A549 (cell line): ENCODE data around the gene SKA3. TPM values are rescaled to one million over a fixed set of nuclear protein-coding genes. Genes with fewer than 3 reads are reported as not detected.

ENCODE experiments used
- ATAC-seq, 2 experiments: fragments of 200-7000 bp in 1 of 2; fragments of >200 bp in 1 of 2; cut with Nextera tagmentation in 1 of 2; cut with Tn5 transposase in 1 of 2; 3 replicates each; pipeline versions ENCODE4 v1.8.0 to v1.9.1; 2018 to 2020; ENCODE audit warnings: mild to moderate bottlenecking in 1 of 2, moderate library complexity in 1 of 2
- CTCF ChIA-PET: fragments of 300-600 bp; sonication (Branson Sonifier 250); formaldehyde crosslinking; extraction: SDS; loops from one replicate; lab custom pipeline; 2021; ENCODE audit warnings: antibody characterized with exemption, inconsistent platforms; lab: Yijun Ruan, JAX
- POLR2A ChIA-PET: fragments of 350-600 bp; formaldehyde crosslinking; extraction: SDS; loops from one replicate; lab custom pipeline; 2021; ENCODE audit warnings: antibody characterized with exemption, inconsistent platforms; lab: Yijun Ruan, JAX
- DNase-seq, 2 experiments: peaks; one replicate each; pipeline versions ENCODE4 v3.0.0 to v3.0.0-alpha.2; 2011 to 2016; ENCODE audit warnings: low read depth in 1 of 2, low spot score in 1 of 2
- FAIRE-seq: peaks from 2 replicates; lab custom pipeline; 2011; peaks lifted over from hg19 to GRCh38; lab: Jason Lieb, UNC
- H3K27ac ChIP-seq, 2 experiments: fragments of >200 bp; sonication (Bioruptor Twin); formaldehyde crosslinking; 3 replicates each; pipeline ENCODE4 v1.5.1; 2016 to 2017
- H3K4me1 ChIP-seq: fragments of >200 bp; sonication (Bioruptor Twin); formaldehyde crosslinking; 3 replicates; pipeline ENCODE4 v1.6.1; 2016
- H3K4me2 ChIP-seq: fragments of >200 bp; sonication (Bioruptor Twin); formaldehyde crosslinking; 3 replicates; pipeline ENCODE4 v1.6.1; 2016
- H3K4me3 ChIP-seq: fragments of >200 bp; sonication (Bioruptor Twin); formaldehyde crosslinking; 3 replicates; pipeline ENCODE4 v1.5.1; 2016
- H3K9me3 ChIP-seq: fragments of >200 bp; sonication (Bioruptor Twin); formaldehyde crosslinking; 3 replicates; pipeline ENCODE4 v1.6.1; 2016
- BCL3 ChIP-seq: fragments of >200 bp; sonication (Bioruptor Twin); formaldehyde crosslinking; IDR thresholded peaks from 3 replicates; pipeline ENCODE4 v1.6.1; 2016
- CEBPB ChIP-seq, 2 experiments: fragments of >200 bp in 1 of 2; sonication (Bioruptor Twin) in 1 of 2; formaldehyde crosslinking in 1 of 2; IDR thresholded peaks; 2 replicates each; pipeline ENCODE4 v1.6.1; 2012 to 2016
- ELK1 ChIP-seq: fragments of 150-350 bp; IDR thresholded peaks from 2 replicates; pipeline ENCODE4 v1.6.1; 2014; ENCODE audit warnings: low read depth, mild to moderate bottlenecking, low read length
- EP300 ChIP-seq, 2 experiments: fragments of >200 bp; sonication (Bioruptor Twin); formaldehyde crosslinking; IDR thresholded peaks; 2 replicates in 1 of 2; 3 replicates in 1 of 2; pipeline ENCODE4 v1.6.1; 2016 to 2017
- FOSL2 ChIP-seq, 2 experiments: fragments of 450-650 bp in 1 of 2; fragments of >200 bp in 1 of 2; sonication (Bioruptor Twin) in 1 of 2; formaldehyde crosslinking; IDR thresholded peaks; 2 replicates each; pipeline versions ENCODE4 v1.5.0 to v1.6.1; 2016 to 2020; ENCODE audit warnings: mild to moderate bottlenecking in 1 of 2, moderate library complexity in 1 of 2
- HOXA7 ChIP-seq: fragments of 250-450 bp; sonication (Bioruptor Pico); IDR thresholded peaks from 2 replicates; pipeline ENCODE4 v1.5.0; 2020; ENCODE audit warnings: mild to moderate bottlenecking, moderate library complexity
- HOXB5 ChIP-seq: fragments of 250-450 bp; sonication (Bioruptor Pico); IDR thresholded peaks from 2 replicates; pipeline ENCODE4 v1.5.0; 2020; ENCODE audit warnings: mild to moderate bottlenecking, moderate library complexity
- JUNB ChIP-seq: fragments of >200 bp; sonication (Bioruptor Twin); formaldehyde crosslinking; IDR thresholded peaks from 2 replicates; pipeline ENCODE4 v1.6.1; 2016
- KDM5A ChIP-seq: fragments of 200-600 bp; sonication (generic); IDR thresholded peaks from 2 replicates; pipeline ENCODE4 v1.6.1; 2016; ENCODE audit warnings: antibody characterized with exemption, mild to moderate bottlenecking
- MAFK ChIP-seq: fragments of 450-650 bp; IDR thresholded peaks from 2 replicates; pipeline ENCODE4 v1.6.1; 2014; ENCODE audit not compliant: partially characterized antibody
- MAZ ChIP-seq: fragments of 150-350 bp; IDR thresholded peaks from 2 replicates; pipeline ENCODE4 v1.6.1; 2014; ENCODE audit warnings: antibody characterized with exemption, low read depth, low read length, borderline replicate concordance
- MYC ChIP-seq: IDR thresholded peaks from 2 replicates; pipeline ENCODE4 v1.6.1; 2012; ENCODE audit warnings: mild to moderate bottlenecking, inconsistent platforms, low read length, improper control_type of control experiment, borderline replicate concordance
- NFE2L2 ChIP-seq: fragments of 150-350 bp; conservative IDR thresholded peaks from 2 replicates; pipeline ENCODE4 v1.6.1; 2014; ENCODE audit warnings: low read length
- NR3C1 ChIP-seq: fragments of >200 bp; sonication (Bioruptor Twin); formaldehyde crosslinking; IDR thresholded peaks from 3 replicates; pipeline ENCODE4 v1.6.1; 2017
- PHF8 ChIP-seq: fragments of 200-600 bp; sonication (generic); IDR thresholded peaks from 2 replicates; pipeline ENCODE4 v1.6.1; 2016; ENCODE audit warnings: low read depth, mild to moderate bottlenecking, antibody characterized with exemption, moderate library complexity, borderline replicate concordance
- POLR2AphosphoS2 ChIP-seq: conservative IDR thresholded peaks from 2 replicates; pipeline ENCODE4 v1.6.1; 2012; ENCODE audit warnings: low read length, improper control_type of control experiment, inconsistent platforms
- RAD21 ChIP-seq, 2 experiments: fragments of >200 bp in 1 of 2; sonication (Bioruptor Twin) in 1 of 2; formaldehyde crosslinking in 1 of 2; IDR thresholded peaks in 1 of 2; conservative IDR thresholded peaks in 1 of 2; 2 replicates in 1 of 2; 3 replicates in 1 of 2; pipeline ENCODE4 v1.6.1; 2012 to 2018; ENCODE audit warnings: inconsistent platforms in 1 of 2
- RNF2 ChIP-seq: fragments of 200-600 bp; sonication (generic); IDR thresholded peaks from 2 replicates; pipeline ENCODE4 v1.6.1; 2016; ENCODE audit warnings: low read depth, mild to moderate bottlenecking, antibody characterized with exemption, moderate library complexity, borderline replicate concordance
- SMC3 ChIP-seq: fragments of >200 bp; sonication (Bioruptor Twin); formaldehyde crosslinking; IDR thresholded peaks from 3 replicates; pipeline ENCODE4 v1.6.1; 2018; ENCODE audit warnings: inconsistent platforms
- ZFP36 ChIP-seq: fragments of 450-650 bp; IDR thresholded peaks from 2 replicates; pipeline ENCODE4 v1.6.1; 2014; ENCODE audit warnings: borderline replicate concordance; ENCODE audit not compliant: partially characterized antibody
- WGBS: methylation state at CpG from one replicate; pipeline ENCODE4 v1.1.6; 2017; ENCODE audit errors: missing lambda C conversion rate; 5-methylcytosine and 5-hydroxymethylcytosine counted together
- polyA plus RNA-seq, 4 experiments: library from polyadenylated mRNA; depleted of rRNA in 3 of 4; stranded (reverse); fragments of >200 nt; fragmentation: RNase III in 1 of 4; extraction: RNeasy Plus Mini Kit Qiagen cat#74134 plus additional on column Dnase treatment in 1 of 4; gene quantifications; 2 replicates in 3 of 4; 3 replicates in 1 of 4; pipeline ENCODE4 v1.2.3, GENCODE V29; 2011 to 2017
- TF ChIP-seq, protein P1 (sequence below): IDR thresholded peaks from 2 replicates; pipeline ENCODE4 v1.6.1; 2012
- TF ChIP-seq, protein P2 (sequence below): fragments of 200-600 bp; sonication (generic); IDR thresholded peaks from 2 replicates; pipeline ENCODE4 v1.6.1; 2016; ENCODE audit warnings: antibody characterized with exemption, mild to moderate bottlenecking, moderate library complexity

The SKA3 gene
- polyA plus RNA-seq, 2 of the 4 experiments (the other 2 are of a cell fraction), result 13.5 to 19.2 TPM

DNA sequence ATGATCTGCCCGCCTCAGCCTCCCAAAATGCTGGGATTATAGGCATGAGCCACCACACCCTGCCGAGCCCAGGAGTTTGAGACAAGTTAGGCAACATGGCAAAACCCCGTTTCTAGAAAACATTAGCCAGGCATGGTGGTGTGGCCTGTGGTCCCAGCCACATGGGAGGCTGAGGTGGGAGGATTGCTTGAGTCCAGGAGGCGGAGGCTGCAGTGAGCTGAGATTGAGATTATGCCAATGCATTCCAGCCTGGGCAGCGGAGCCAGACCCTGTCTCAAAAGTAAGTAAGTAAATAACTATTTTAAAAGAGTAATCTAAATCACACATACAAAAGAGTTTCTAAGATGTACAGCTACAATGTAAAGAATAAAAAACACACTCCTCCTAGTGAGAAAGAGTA, 41.9 kb downstream of the SKA3 start:
- peak overlapping the region; percentile 43; the same call in 2 of the 3 replicates for H3K4me2 ChIP-seq
- POLR2A ChIA-PET, result no interaction called here
- peaks cover 15% of the 10 kb centered on the region; the same call in 2 of the 3 replicates for H3K4me1 ChIP-seq
- CTCF ChIA-PET, result interaction anchor here (2.9 kb wide), 1 partner anchor 192 kb away, joined by 24 read pairs; no protein-coding TSS in a partner anchor
- H3K9me3 ChIP-seq, result no peaks in the 10 kb centered on the region
- no peak for TF ChIP-seq RAD21 (conservative IDR thresholded peaks at IDR 0.05 in 1 of 2, IDR thresholded peaks at IDR 0.05 in 1 of 2)
- TF ChIP-seq FOSL2 (IDR thresholded peaks at IDR 0.05), result no peak
- TF ChIP-seq FOSL2 (CRISPR knock-in tag; IDR thresholded peaks at IDR 0.05), result no peak
- no peak for TF ChIP-seq HOXB5
- TF ChIP-seq NR3C1, result no peak
- TF ChIP-seq, protein P1, sequence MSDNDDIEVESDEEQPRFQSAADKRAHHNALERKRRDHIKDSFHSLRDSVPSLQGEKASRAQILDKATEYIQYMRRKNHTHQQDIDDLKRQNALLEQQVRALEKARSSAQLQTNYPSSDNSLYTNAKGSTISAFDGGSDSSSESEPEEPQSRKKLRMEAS, result no peak
- TF ChIP-seq HOXA7, result no peak
- TF ChIP-seq NFE2L2, result no peak
- TF ChIP-seq, protein P2, sequence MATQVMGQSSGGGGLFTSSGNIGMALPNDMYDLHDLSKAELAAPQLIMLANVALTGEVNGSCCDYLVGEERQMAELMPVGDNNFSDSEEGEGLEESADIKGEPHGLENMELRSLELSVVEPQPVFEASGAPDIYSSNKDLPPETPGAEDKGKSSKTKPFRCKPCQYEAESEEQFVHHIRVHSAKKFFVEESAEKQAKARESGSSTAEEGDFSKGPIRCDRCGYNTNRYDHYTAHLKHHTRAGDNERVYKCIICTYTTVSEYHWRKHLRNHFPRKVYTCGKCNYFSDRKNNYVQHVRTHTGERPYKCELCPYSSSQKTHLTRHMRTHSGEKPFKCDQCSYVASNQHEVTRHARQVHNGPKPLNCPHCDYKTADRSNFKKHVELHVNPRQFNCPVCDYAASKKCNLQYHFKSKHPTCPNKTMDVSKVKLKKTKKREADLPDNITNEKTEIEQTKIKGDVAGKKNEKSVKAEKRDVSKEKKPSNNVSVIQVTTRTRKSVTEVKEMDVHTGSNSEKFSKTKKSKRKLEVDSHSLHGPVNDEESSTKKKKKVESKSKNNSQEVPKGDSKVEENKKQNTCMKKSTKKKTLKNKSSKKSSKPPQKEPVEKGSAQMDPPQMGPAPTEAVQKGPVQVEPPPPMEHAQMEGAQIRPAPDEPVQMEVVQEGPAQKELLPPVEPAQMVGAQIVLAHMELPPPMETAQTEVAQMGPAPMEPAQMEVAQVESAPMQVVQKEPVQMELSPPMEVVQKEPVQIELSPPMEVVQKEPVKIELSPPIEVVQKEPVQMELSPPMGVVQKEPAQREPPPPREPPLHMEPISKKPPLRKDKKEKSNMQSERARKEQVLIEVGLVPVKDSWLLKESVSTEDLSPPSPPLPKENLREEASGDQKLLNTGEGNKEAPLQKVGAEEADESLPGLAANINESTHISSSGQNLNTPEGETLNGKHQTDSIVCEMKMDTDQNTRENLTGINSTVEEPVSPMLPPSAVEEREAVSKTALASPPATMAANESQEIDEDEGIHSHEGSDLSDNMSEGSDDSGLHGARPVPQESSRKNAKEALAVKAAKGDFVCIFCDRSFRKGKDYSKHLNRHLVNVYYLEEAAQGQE, result no peak
- TF ChIP-seq ELK1, result no peak
- DNase-seq (no peak), ATAC-seq (no peak), FAIRE-seq (no peak)
- WGBS, result 49% methylated on average over 5 of the region's 5 CpGs
- H3K27ac ChIP-seq, result peak overlapping the region in 1 of 2 experiments; percentile 53; a peak in 2 of 6 replicates
- H3K4me3 ChIP-seq, result no peak overlapping the region

DNA sequence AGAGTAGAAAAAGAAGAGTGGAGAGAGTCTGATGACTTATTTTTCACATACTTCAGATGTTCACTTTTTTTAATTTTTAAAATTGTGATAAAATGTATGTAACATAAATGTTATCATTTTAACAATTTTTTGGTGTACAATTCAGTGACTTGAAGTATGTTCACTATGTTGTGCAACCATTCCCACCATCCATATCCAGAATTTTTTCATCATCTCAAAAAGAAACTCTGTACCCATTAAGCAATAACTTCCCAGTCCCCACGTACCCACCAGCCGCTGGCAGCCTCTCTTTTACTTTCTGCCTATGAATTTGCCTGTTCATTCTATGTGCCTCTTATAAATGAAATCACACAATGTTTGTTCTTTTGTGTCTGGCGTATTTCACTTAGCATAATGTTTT, 43.3 kb downstream of the SKA3 start:
- H3K4me2 ChIP-seq, result no peak overlapping the region; the same call in 2 of the 3 replicates
- ATAC-seq (no peak), DNase-seq (no peak)
- CTCF ChIA-PET, result interaction anchor here (0.6 to 2.9 kb wide), 10 partner anchors 17 to 359 kb away, joined by 3 to 24 read pairs (median 3); no protein-coding TSS in a partner anchor
- no peaks in the 10 kb centered on the region for H3K9me3 ChIP-seq
- TF ChIP-seq NR3C1 (no peak), JUNB (no peak), HOXB5 (no peak), PHF8 (no peak), EP300 (IDR thresholded peaks at IDR 0.05) (no peak), SMC3 (no peak), ZFP36 (no peak), MAFK (no peak), MAZ (no peak), KDM5A (no peak), POLR2AphosphoS2 (no peak), RNF2 (no peak), MYC (no peak), BCL3 (no peak), CEBPB (IDR thresholded peaks at IDR 0.05) (no peak), ELK1 (no peak)
- TF ChIP-seq, protein P1, result no peak
- TF ChIP-seq, protein P2, result no peak
- TF ChIP-seq, all 56 proteins: peak for 0
- Histone ChIP-seq H3K4me3 (no peak overlapping the region), H3K4me1 (peaks cover 11% of the 10 kb centered on the region; the same call in 2 of the 3 replicates), H3K27ac (no peak overlapping the region; a peak in 1 of 6 replicates)
- POLR2A ChIA-PET, result no interaction called here
- no peak for FAIRE-seq
- WGBS, result 66% methylated on average over 3 of the region's 3 CpGs
